ENCODE data around the gene KIT.

- no peak for TF ChIP-seq EZH2 (IDR thresholded peaks at IDR 0.05; ENCODE audit: insufficient read depth, poor library complexity, severe bottlenecking)
- no peak for TF ChIP-seq EZH2phosphoT487 (IDR thresholded peaks at IDR 0.05; ENCODE audit: insufficient read depth, low read depth)
Observed at GRCh38 chr4:54731552-54731951, 73.8 kb downstream of the KIT start.
